GM18873 (cell line): ENCODE measurements around the gene PRAMEF13.
"Not testable (repeated sequence)": the region's sequence is repeated elsewhere in the genome, so short reads cannot be mapped to it uniquely, and the experiment has no call there.

Source experiments
- ATAC-seq: cut with Tn5 transposase; IDR thresholded peaks from one replicate; pipeline ENCODE4 v1.9.1; 2021; ENCODE audit warnings: mild to moderate bottlenecking, moderate library complexity, moderate number of reproducible peaks; ENCODE audit not compliant: unreplicated experiment, low FRiP score

The PRAMEF13 gene, protein sequence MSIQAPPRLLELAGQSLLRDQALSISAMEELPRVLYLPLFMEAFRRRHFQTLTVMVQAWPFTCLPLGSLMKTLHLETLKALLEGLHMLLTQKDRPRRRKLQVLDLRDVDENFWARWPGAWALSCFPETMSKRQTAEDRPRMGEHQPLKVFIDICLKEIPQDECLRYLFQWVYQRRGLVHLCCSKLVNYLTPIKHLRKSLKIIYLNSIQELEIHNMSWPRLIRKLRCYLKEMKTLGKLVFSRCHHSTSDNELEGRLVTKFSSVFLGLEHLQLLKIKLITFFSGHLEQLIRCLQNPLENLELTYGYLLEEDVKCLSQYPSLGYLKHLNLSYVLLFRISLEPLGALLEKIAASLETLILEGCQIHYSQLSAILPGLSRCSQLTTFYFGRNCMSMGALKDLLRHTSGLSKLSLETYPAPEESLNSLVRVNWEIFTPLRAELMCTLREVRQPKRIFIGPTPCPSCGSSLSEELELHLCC

DNA sequence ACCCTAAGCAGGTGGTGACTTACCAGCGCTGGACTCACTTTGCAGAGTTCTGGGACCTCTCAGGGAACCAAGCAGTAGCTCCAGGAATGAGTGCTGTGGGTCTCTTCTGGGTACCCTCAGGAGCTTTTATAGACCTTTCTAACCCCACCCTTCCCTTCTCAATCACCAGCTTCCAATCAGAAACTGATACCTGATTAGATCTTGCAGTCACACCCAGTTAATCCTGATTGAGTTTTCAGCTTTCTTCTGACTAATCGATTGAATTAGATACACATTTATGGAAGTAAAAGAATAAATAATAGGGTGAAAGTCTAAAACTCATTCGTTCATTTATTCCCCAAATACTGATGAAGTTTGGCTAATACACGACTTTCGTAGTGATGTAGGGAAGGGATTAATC lies at the start of gene PRAMEF13:
Gene PRAMEF13 (minus strand): TSS at position 101 of the 400 bp plus-strand sequence. CDS start 1,820 bp downstream, outside the sequence.
- not testable (repeated sequence) for ATAC-seq

DNA sequence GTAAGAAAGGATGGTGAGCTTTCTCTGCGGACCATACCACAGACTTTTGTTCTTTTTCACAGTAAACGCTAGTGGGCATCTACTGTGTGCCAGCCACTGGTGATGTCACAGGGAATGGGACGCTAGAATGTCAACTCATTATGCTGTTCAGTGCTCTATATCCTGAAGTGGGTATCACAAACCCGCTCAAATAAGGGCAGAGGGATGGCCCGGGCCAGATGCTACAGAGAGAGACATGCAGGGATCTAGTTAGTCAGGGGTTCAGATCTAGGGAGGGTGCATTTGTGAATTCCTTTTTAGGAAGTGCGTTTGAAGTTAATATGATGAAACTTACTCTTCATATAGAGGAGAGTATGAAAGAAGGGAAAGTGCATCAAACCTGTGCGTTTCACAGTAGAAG lies 45.9 kb upstream of the PRAMEF13 start:
- ATAC-seq: not testable (repeated sequence)

DNA sequence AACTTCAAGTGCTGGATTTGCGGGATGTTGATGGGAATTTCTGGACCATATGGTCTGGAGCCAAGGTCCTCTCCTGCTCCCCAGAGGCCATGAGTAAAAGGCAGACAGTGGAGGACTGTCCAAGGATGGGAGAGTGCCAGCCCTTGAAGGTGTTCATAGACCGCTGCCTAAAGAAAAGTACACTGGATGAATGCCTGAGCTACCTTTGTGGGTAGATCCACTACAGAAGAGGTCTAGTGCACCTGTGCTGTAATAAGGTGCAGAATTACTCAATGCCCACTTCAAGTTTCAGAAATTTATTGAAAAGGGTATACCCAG lies 45.3 kb upstream of the PRAMEF13 start:
- not testable (repeated sequence) for ATAC-seq

DNA sequence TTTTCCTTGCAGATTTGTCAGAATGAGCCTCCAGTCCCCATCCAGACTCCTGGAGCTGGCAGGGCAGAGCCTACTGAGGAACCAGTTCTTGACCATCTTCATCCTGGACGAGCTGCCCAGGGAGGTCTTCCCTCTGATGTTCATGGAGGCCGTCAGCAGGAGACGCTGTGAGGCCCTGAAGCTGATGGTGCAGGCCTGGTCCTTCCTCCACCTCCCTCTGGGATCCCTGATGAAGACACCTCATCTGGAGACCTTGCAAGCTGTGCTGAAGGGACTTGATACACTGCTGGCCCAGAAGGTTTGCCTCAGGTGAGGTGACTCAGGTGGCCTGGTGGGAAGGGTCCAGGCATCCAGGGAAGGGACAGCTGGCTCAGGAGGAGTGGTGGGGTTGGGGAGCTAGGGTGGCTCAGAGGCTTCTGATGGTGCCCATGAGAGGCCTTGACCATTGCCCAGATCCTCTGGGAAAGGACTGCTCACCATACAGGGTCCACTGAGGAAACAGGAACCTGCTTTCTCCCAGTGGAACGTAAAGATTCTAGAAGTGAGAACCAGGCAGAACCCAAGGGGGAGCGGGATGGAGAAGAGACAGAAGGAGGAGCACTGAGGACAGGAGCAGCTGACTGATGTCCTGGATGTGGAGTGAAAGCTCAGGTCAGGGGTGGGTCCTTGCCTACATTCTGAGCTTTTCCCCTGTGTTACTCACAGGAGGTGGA lies 44.8 kb upstream of the PRAMEF13 start:
- not testable (repeated sequence) for ATAC-seq

DNA sequence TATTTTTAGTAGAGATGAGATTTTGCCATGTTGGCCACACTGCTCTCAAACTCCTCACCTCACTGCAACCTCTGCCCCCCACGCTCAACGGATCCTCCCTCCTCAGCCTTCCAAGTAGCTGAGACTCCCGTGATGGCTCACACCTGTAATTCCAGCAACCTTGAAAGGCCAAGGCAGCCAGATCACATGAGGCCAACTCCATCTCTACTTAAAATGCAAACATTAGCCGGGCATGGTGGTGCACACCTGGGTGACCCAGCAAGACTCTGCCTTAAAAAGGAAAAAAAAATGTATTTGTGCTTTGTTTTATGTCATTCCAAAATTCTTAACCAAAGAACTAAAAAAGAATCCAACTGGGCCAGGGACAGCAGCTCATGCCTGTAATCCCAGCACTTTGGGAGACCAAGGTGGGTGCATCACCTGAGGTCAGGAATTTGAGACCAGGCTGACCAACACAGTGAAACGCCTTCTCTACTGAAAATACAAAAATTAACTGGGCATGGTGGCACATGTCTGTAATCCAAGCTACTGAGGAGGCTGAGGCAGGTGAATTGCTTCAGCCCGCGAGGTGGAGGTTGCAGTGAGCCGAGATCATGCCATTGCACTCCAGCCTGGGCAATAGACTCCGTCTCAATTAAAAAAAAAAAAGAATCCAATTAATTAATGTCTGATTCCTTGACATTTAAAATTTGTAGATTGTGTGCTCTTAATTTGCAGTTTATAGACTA lies 42.5 kb upstream of the PRAMEF13 start:
- not testable (repeated sequence) for ATAC-seq

DNA sequence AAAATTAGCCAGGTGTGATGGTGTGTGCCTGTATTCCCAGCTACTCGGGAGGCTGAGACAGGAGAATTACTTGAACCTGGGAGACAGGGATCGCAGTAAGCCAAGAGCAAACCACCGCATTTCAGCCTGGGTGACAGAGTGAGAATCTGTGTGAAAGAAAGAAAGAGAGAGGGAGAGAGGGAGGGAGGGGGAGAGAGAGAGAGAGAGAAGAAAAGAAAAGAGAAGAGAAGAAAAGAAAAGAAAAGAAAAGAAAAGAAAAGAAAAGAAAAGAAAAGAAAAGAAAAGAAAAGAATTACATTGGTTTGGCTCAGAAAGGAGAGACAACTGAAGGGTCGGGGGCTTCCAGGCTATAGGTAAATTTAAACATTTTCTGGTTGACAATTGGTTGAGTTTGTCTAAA lies 38.4 kb upstream of the PRAMEF13 start:
- not testable (repeated sequence) for ATAC-seq

DNA sequence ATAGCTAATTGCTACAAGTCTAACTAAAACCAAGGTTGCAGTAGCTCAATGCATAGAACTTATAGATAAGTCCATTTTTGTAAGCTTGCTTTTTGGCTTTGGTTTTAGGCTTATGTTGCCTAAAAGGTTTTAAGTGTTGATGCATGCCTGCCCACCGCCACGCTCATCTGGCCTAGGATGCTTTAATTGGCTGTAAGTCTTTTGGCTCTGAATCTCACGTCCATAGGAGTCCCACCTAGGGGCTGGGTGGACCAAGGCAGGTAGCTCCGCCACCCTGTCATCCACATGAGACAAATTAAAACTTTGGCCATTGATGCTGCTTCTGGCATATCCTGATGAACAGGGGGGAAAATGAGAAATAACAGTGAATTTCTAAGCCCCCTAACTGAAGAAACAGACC lies 36.4 kb upstream of the PRAMEF13 start:
- not testable (repeated sequence) for ATAC-seq

DNA sequence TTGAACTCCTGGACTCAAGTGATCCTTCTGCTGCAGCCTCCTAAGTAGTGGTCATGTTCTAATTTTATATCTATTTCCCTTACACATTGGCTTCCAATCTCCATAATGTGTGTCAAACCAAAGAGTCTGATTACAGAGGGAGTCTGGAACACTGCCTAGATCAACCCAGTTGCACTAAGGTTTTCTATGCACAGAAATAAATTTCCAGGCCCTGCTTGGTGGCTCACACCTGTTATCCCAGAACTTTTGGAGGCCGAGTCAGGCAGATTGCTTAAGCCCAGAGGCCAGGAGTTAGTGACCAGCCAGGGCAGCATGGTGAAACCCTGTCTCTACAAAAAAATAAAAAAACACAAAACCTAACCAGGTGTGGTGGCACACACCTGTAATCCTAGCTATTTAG lies 32.8 kb upstream of the PRAMEF13 start:
- ATAC-seq: not testable (repeated sequence)

DNA sequence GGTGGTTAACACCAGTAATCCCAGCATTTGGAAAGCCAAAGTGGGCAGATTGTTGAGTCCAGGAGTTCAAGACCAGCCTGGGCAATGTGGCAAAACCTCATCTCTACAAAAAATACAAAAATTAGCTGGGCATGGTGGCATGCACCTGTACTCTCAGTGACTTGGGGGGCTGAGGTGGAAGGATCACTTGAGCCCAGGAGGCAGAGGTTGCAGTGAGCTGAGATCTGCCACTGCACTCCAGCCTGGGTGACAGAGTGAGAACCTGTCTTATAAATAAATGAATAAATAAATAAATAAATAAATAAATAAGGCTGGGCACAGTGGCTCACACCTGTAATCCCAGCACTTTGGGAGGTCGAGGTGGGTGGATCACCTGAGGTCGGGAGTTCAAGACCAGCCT lies 30.8 kb upstream of the PRAMEF13 start:
- ATAC-seq: not testable (repeated sequence)

DNA sequence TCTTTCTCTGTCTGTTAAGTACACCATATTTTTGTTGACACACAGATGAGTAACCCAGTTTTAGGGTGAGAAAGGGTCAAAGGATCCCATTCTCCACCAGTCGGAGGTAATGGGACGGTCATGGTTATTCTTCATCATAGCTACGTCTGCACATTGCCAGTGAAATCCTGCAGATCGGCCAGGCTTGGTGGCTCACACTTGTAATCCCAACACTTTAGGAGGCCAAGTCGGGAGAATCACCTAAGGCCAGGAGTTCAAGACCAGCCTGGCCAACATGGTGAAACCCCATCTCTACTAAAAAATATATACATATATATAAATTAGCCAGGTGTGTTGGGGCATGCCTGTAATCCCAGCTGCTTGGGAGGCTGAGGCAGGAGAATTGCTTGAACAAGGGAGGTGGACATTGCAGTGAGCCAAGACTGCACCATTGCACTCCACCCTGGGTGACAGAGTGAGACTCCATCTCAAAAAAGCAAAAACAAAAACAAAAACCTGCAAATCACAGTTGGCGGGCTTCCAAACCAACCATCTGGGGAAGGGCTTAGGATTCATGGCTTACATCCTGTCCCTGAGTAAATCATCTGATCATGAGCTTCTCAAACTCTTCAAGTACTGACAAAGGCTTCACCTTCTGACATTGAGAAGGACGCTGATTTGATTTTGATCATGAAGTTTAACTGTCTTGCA lies 30.0 kb upstream of the PRAMEF13 start:
- not testable (repeated sequence) for ATAC-seq

DNA sequence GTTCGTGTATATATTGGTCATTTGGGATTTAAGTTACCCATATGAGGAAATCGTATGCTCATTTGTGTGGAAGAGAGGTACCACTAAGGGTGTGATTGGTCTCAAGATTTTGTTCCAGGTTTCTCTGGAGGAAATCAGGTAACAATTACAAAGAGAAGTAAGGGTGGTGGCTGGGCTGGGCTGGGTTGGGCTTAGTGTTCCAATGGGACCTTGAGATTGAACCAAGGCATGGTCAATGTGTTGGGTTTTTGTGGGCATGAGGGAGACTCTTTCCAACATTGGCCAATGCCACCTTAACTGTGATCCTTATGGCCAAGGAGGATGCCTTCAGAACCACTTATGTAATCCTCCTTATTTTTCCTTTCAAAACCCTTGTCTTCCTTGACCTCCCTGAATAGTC lies 29.4 kb upstream of the PRAMEF13 start:
- ATAC-seq: not testable (repeated sequence)

DNA sequence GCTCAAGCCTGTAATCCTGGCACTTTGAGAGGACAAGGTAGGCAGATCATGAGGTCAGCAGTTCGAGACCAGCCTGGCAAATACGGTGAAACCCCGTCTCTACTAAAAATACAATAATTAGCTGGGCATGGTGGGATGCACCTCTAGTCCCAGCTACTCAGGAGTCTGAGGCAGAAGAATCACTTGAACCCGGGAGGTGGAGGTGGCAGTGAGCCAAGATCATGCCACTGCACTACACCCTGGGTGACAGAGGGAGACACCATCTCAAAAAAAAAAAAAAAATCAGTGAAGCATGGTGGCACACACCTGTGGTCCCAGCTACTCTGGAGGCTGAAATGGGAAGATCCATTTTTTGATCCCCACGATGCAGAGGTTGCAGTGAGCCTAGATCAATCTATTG lies 28.9 kb upstream of the PRAMEF13 start:
- not testable (repeated sequence) for ATAC-seq

DNA sequence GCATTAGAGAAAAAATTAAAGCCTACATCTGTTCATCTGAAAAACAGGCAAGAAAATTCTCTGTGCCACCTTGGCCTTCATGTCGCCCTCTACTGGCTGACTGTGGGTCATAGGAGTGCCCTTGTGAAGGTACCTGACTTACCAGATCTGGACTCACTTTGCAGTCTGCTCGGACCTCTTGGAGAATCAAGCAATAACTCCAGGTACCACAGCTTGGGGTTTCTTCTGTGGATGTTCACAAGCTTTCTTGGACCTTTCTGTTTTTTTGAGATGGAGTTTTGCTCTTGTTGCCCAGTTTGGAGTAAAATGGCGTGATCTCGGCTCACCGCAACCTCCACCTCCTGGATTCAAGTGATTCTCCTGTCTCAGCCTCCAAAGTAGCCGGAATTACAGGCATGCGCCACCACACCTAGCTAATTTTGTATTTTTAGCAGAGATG lies 27.2 kb upstream of the PRAMEF13 start:
- no peak for ATAC-seq

DNA sequence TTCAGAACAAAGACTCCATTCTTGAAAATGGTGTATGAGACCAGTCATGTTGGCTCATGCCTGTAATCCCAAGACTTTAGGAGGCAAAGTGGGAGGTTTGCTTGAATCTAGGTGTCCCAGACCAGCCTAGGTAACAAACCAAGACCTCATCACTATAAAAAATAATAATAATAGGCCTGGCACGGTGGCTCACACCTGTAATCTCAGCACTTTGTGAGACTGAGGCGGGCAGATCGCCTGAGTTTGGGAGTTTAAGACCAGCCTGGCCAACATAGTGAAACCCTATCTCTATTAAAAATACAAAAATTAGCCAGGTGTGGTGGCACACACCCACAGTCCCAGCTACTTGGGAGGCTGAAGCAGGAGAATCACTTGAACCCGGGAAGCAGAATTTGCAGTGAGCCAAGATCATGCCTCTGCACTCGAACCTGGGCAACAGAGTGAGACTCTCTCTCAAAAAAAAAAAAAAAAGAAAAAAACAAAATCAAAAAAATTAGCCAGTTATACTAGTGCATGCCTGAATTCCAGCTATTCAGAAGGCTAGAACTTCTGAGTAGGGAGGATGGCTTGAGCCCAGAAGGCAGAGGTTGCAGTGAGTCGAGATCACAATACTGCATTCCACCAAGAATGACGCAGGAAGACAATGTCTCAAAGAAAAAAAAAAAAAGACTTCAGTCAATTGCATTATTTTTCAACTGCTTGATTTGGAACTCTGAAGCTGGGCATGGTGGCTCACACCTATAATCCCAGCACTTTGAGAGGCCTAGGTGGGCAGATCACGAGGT lies 26.3 kb upstream of the PRAMEF13 start:
- ATAC-seq: not testable (repeated sequence)

DNA sequence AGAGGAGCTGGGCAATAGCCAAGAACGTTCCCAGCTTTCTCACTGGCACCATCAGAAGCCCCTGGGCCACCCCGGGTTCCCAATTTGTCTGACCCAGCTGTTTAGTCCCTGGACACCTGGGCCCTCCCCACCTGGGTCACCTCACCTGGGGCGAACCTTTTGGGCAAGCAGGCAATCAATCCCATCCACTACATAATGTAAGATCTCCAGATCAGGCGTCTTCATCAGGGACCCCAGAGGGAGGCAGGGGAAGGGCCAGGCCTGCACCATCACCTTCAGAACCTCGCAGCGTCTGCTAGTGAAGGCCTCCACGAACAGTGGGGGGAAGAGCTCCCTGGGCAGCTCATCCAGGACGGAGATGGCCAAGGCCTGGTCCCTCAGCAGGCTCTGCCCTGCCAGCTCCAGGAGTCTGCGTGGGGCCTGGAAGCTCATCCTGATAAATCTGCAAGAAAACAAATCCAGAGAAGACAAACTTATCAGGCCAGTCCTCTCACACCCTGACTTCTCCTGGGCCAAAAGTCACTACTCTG lies 24.5 kb upstream of the PRAMEF13 start, which contains the start of gene PRAMEF18:
Gene PRAMEF18 (minus strand): TSS at position 480 of the 530 bp plus-strand sequence. CDS start 48 bp downstream, at position 432.
- ATAC-seq: not testable (repeated sequence)

DNA sequence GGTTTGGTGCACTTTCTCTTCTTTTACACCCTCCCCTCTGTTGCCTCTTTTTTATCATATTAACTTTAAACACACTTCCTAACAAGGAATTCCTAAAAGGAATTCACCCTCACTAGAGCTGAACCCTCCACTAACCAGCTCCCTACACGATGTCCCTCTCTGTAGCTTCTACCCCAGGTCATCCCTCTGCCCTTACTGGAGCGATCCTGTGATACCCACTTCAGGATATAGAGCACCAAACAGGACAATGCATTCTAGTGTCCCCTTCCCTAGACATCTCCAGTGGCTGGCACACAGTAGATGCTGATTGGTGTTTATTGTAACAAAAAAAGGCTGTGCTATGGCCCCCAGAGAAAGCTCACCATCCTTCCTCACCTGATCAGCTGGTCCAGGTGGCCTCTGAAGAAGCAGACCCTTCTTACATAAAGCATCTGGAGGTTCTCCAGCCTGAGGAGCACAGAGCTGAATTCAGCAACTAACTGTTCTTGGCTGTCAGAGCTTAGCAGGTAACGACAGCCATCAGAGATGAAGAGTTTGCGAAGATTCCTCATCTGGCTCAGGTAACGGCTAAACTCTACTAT lies 23.4 kb upstream of the PRAMEF13 start:
- ATAC-seq: no peak

DNA sequence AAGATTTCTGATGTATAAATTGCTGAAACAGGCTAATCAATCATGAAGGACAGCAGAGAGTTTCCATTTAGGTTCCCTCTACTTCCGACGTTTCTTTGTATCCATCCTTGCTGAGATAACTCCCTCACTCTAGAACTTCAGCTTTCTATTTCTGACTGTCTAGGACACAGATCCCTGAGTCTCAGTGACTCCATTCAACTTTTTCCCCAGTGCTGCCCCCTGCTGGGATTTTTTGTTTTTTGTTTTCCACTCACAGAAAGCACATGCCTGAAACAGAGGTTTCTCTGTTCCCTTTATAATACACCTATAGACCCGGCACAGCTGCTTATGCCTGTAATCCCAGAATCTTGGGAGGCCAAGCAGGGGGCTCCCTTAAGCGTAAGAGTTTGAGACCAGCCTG lies 21.6 kb upstream of the PRAMEF13 start:
- not testable (repeated sequence) for ATAC-seq

DNA sequence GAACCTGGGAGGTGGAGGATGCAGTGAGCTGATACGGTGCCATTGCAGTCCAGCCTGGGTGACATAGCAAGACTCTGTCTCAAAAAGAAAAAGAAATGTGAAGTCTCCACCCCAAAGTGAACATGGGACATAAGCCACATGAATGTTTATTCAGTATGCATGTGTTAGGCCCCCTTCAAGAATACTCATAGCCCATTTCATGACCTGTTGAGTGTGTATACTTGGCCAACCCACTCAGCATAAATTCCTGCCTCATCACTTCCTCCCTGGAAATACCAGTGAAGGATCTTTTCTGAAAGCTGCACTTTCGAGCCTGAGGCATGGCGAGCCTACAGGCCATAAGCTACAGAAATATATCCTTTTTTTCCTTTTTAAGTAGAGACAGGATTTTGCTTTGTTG lies 18.0 kb upstream of the PRAMEF13 start:
- not testable (repeated sequence) for ATAC-seq

DNA sequence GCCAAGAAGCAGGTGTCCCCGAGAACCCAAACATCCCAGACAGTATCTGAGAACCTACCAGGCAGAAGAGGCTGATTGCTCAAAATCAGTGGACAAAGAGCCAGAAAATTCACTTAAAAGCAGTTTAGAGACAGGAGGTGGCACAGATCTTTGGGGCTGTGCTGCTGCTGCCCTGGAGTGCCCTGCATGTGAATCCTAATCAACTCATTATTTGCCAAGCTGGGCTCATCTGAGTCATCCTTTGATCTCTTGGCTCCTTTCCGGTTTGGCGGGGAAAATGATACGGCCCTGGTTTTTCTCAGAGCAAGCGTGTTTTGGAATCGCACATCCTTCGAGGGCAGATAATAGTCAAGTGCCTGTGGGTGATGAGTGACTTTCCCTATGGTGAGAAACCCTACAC lies 15.4 kb upstream of the PRAMEF13 start:
- not testable (repeated sequence) for ATAC-seq
